Upper lobe of left lung (tissue), 4 donors: ENCODE data around the gene CSNK2B.

Experiments
- EP300 ChIP-seq, 4 donors: sonication (generic); formaldehyde crosslinking; IDR thresholded peaks; one replicate each; pipeline ENCODE4 v1.5.1; 2017; ENCODE audit warnings: antibody characterized with exemption in 4 of 4, control low read depth in 2 of 4
- TF ChIP-seq, protein P1 (sequence below), 6 experiments: fragments of 450-650 bp in 4 of 6; fragments of 200-600 bp in 2 of 6; sonication (generic) in 2 of 6; IDR thresholded peaks; one replicate each; pipeline ENCODE4 v1.5.1; 2016 to 2019; ENCODE audit warnings: antibody characterized with exemption in 6 of 6

DNA sequence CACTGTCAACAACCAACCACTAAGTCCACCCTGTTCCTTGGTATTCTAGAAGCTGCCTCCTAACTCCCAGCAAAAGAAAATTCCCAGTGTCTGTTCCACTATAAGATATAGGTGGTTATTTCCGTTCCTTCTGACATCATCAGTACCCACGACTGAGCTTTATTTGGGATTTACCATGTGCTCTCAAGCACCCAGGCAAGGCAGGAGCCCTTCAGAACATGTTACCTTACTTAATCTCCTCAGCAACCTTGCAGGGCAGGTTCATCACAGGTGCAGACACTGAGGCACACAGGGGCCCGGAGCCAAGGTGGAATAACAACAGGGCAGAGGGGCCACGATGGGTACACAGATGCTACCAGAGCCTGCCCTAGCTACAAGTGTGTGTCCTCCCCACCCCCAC is 26.5 kb downstream of the CSNK2B start:
- no peak for TF ChIP-seq EP300 (IDR thresholded peaks at IDR 0.05)
- TF ChIP-seq, protein P1, sequence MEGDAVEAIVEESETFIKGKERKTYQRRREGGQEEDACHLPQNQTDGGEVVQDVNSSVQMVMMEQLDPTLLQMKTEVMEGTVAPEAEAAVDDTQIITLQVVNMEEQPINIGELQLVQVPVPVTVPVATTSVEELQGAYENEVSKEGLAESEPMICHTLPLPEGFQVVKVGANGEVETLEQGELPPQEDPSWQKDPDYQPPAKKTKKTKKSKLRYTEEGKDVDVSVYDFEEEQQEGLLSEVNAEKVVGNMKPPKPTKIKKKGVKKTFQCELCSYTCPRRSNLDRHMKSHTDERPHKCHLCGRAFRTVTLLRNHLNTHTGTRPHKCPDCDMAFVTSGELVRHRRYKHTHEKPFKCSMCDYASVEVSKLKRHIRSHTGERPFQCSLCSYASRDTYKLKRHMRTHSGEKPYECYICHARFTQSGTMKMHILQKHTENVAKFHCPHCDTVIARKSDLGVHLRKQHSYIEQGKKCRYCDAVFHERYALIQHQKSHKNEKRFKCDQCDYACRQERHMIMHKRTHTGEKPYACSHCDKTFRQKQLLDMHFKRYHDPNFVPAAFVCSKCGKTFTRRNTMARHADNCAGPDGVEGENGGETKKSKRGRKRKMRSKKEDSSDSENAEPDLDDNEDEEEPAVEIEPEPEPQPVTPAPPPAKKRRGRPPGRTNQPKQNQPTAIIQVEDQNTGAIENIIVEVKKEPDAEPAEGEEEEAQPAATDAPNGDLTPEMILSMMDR (IDR thresholded peaks at IDR 0.05): no peak
